A549 (cell line): Measurements from ENCODE around the gene CFB. TPM values are rescaled to one million over a fixed set of nuclear protein-coding genes. Genes with fewer than 3 reads are reported as not detected.

Source experiments
- ATAC-seq, 2 experiments: fragments of 200-7000 bp in 1 of 2; fragments of >200 bp in 1 of 2; cut with Nextera tagmentation in 1 of 2; cut with Tn5 transposase in 1 of 2; 3 replicates each; pipeline versions ENCODE4 v1.8.0 to v1.9.1; 2018 to 2020; ENCODE audit warnings: mild to moderate bottlenecking in 1 of 2, moderate library complexity in 1 of 2
- CTCF ChIA-PET: fragments of 300-600 bp; sonication (Branson Sonifier 250); formaldehyde crosslinking; extraction: SDS; loops from one replicate; lab custom pipeline; 2021; ENCODE audit warnings: antibody characterized with exemption, inconsistent platforms; lab: Yijun Ruan, JAX
- POLR2A ChIA-PET: fragments of 350-600 bp; formaldehyde crosslinking; extraction: SDS; loops from one replicate; lab custom pipeline; 2021; ENCODE audit warnings: antibody characterized with exemption, inconsistent platforms; lab: Yijun Ruan, JAX
- DNase-seq, 2 experiments: peaks; one replicate each; pipeline versions ENCODE4 v3.0.0 to v3.0.0-alpha.2; 2011 to 2016; ENCODE audit warnings: low read depth in 1 of 2, low spot score in 1 of 2
- FAIRE-seq: peaks from 2 replicates; lab custom pipeline; 2011; peaks lifted over from hg19 to GRCh38; lab: Jason Lieb, UNC
- H3K27ac ChIP-seq, 2 experiments: fragments of >200 bp; sonication (Bioruptor Twin); formaldehyde crosslinking; 3 replicates each; pipeline ENCODE4 v1.5.1; 2016 to 2017
- H3K4me1 ChIP-seq: fragments of >200 bp; sonication (Bioruptor Twin); formaldehyde crosslinking; 3 replicates; pipeline ENCODE4 v1.6.1; 2016
- H3K4me2 ChIP-seq: fragments of >200 bp; sonication (Bioruptor Twin); formaldehyde crosslinking; 3 replicates; pipeline ENCODE4 v1.6.1; 2016
- H3K4me3 ChIP-seq: fragments of >200 bp; sonication (Bioruptor Twin); formaldehyde crosslinking; 3 replicates; pipeline ENCODE4 v1.5.1; 2016
- H3K9me3 ChIP-seq: fragments of >200 bp; sonication (Bioruptor Twin); formaldehyde crosslinking; 3 replicates; pipeline ENCODE4 v1.6.1; 2016
- CBX8 ChIP-seq: fragments of 200-600 bp; sonication (generic); IDR thresholded peaks from 2 replicates; pipeline ENCODE4 v1.6.1; 2016
- EP300 ChIP-seq, 2 experiments: fragments of >200 bp; sonication (Bioruptor Twin); formaldehyde crosslinking; IDR thresholded peaks; 2 replicates in 1 of 2; 3 replicates in 1 of 2; pipeline ENCODE4 v1.6.1; 2016 to 2017
- FOXS1 ChIP-seq: fragments of 250-450 bp; sonication (Bioruptor Pico); IDR thresholded peaks from 2 replicates; pipeline ENCODE4 v1.5.0; 2020; ENCODE audit warnings: mild to moderate bottlenecking, moderate library complexity
- KDM5A ChIP-seq: fragments of 200-600 bp; sonication (generic); IDR thresholded peaks from 2 replicates; pipeline ENCODE4 v1.6.1; 2016; ENCODE audit warnings: antibody characterized with exemption, mild to moderate bottlenecking
- MAFK ChIP-seq: fragments of 450-650 bp; IDR thresholded peaks from 2 replicates; pipeline ENCODE4 v1.6.1; 2014; ENCODE audit not compliant: partially characterized antibody
- NFE2L2 ChIP-seq: fragments of 150-350 bp; conservative IDR thresholded peaks from 2 replicates; pipeline ENCODE4 v1.6.1; 2014; ENCODE audit warnings: low read length
- NPAS2 ChIP-seq: fragments of 250-450 bp; sonication (Bioruptor Pico); IDR thresholded peaks from 2 replicates; pipeline ENCODE4 v1.8.0; 2022; ENCODE audit warnings: mild to moderate bottlenecking, moderate library complexity, borderline replicate concordance
- PHF8 ChIP-seq: fragments of 200-600 bp; sonication (generic); IDR thresholded peaks from 2 replicates; pipeline ENCODE4 v1.6.1; 2016; ENCODE audit warnings: low read depth, mild to moderate bottlenecking, antibody characterized with exemption, moderate library complexity, borderline replicate concordance
- WGBS: methylation state at CpG from one replicate; pipeline ENCODE4 v1.1.6; 2017; ENCODE audit errors: missing lambda C conversion rate; 5-methylcytosine and 5-hydroxymethylcytosine counted together
- polyA minus RNA-seq: library from RNA; depleted of rRNA, polyadenylated mRNA; stranded (reverse); fragments of >200 nt; gene quantifications from 2 replicates; pipeline ENCODE4 v1.2.3, GENCODE V29; 2011; rRNA and poly(A)+ RNA removed
- polyA plus RNA-seq, 4 experiments: library from polyadenylated mRNA; depleted of rRNA in 3 of 4; stranded (reverse); fragments of >200 nt; fragmentation: RNase III in 1 of 4; extraction: RNeasy Plus Mini Kit Qiagen cat#74134 plus additional on column Dnase treatment in 1 of 4; gene quantifications; 2 replicates in 3 of 4; 3 replicates in 1 of 4; pipeline ENCODE4 v1.2.3, GENCODE V29; 2011 to 2017
- TF ChIP-seq, protein P1 (sequence below): IDR thresholded peaks from 2 replicates; pipeline ENCODE4 v1.6.1; 2012
- TF ChIP-seq, protein P2 (sequence below): fragments of >200 bp; sonication (Bioruptor Twin); formaldehyde crosslinking; IDR thresholded peaks from 3 replicates; pipeline ENCODE4 v1.6.1; 2016

CFB gene
- polyA plus RNA-seq (2011; rRNA removed) (5.6 and 8.6 TPM in 2 replicates), polyA plus RNA-seq (2017; fragmentation: RNase III; extraction: RNeasy Plus Mini Kit Qiagen cat#74134 plus additional on column Dnase treatment) (2.7 to 4.9 TPM (median 4.4 TPM) in 3 replicates), polyA minus RNA-seq (8.3 and 8.6 TPM in 2 replicates)
- 0.33 and 0.54 TPM in 2 replicates for polyA plus RNA-seq (2012; cell fraction: cytosol; rRNA removed)
- 2.3 and 3.0 TPM in 2 replicates for polyA plus RNA-seq (2012; cell fraction: nucleus; rRNA removed)

DNA sequence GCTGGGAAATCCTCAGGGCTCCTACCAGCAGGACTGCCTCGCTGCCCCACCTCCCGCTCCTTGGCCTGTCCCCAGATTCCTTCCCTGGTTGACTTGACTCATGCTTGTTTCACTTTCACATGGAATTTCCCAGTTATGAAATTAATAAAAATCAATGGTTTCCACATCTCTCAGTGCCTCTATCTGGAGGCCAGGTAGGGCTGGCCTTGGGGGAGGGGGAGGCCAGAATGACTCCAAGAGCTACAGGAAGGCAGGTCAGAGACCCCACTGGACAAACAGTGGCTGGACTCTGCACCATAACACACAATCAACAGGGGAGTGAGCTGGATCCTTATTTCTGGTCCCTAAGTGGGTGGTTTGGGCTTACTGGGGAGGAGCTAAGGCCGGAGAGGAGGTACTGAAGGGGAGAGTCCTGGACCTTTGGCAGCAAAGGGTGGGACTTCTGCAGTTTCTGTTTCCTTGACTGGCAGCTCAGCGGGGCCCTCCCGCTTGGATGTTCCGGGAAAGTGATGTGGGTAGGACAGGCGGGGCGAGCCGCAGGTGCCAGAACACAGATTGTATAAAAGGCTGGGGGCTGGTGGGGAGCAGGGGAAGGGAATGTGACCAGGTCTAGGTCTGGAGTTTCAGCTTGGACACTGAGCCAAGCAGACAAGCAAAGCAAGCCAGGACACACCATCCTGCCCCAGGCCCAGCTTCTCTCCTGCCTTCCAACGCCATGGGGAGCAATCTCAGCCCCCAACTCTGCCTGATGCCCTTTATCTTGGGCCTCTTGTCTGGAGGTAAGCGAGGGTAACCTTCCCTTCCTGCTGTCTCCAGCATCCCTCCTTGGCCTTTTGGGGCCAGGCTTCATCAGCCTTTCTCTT lies at the start of gene CFB:
Gene CFB (plus strand): TSS at position 589 of the 863 bp plus-strand sequence. CDS start 127 bp downstream, at position 716.
- H3K4me3 ChIP-seq = no peak within 1 kb of the TSS
- WGBS = 35% methylated on average over 10 of the region's 11 CpGs
- no peaks in the 10 kb centered on the region for H3K9me3 ChIP-seq
- FAIRE-seq (no peak), DNase-seq (peak; percentile 41 to 57), ATAC-seq (peak; percentile 64 to 81)
- TF ChIP-seq NPAS2 (CRISPR knock-in tag) (no peak), MAFK (no peak), EP300 (IDR thresholded peaks at IDR 0.05) (no peak)
- TF ChIP-seq, protein P1, sequence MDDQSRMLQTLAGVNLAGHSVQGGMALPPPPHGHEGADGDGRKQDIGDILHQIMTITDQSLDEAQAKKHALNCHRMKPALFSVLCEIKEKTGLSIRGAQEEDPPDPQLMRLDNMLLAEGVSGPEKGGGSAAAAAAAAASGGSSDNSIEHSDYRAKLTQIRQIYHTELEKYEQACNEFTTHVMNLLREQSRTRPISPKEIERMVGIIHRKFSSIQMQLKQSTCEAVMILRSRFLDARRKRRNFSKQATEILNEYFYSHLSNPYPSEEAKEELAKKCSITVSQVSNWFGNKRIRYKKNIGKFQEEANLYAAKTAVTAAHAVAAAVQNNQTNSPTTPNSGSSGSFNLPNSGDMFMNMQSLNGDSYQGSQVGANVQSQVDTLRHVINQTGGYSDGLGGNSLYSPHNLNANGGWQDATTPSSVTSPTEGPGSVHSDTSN = no peak
- H3K4me1 ChIP-seq = peaks cover 25% of the 10 kb centered on the region
- CTCF ChIA-PET = interaction anchor here (0.6 kb wide), 1 partner anchor 51 kb away, joined by 3 read pairs; no protein-coding TSS in a partner anchor
- H3K4me2 ChIP-seq = peak within 1 kb of the TSS; percentile 70
- POLR2A ChIA-PET = interaction anchor here (1.0 to 1.6 kb wide), 2 partner anchors 43 to 48 kb away, joined by 5 to 14 read pairs; partner anchors contain the start of gene EHMT2
- H3K27ac ChIP-seq = peak within 1 kb of the TSS; percentile 61 to 83; a peak in 5 of 6 replicates

DNA sequence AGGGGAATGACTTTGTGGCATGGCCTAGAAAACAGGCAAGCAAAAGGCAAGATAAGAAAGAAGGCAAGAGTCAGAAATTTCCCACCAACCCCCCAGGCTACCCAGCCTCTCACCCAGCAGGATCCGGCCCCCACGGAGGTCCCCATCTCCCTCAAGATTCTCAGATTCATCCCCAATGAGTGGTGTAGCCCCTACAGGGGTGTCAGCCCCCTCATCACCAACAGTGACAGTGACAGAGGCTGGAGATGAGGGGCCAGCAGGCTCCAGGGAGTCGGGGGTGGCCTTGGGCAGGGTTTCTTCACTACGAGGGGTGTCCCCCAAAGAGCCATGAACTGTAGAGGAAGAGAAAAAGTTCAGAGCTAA lies 49.4 kb upstream of the CFB start:
- Histone ChIP-seq H3K4me2 (peak overlapping the region; percentile 91), H3K4me1 (peaks cover 19% of the 10 kb centered on the region), H3K27ac (peak overlapping the region; percentile 89 to 96), H3K4me3 (peak overlapping the region; percentile 97), H3K9me3 (no peaks in the 10 kb centered on the region)
- 57% methylated on average over 4 of the region's 4 CpGs for WGBS
- ATAC-seq (no peak), FAIRE-seq (no peak), DNase-seq (no peak)
- CTCF ChIA-PET = no interaction called here
- POLR2A ChIA-PET = interaction anchor here (0.6 kb wide), 1 partner anchor 13 kb away, joined by 3 read pairs; no protein-coding TSS in a partner anchor
- no peak for TF ChIP-seq NFE2L2
- TF ChIP-seq, protein P1 = no peak

DNA sequence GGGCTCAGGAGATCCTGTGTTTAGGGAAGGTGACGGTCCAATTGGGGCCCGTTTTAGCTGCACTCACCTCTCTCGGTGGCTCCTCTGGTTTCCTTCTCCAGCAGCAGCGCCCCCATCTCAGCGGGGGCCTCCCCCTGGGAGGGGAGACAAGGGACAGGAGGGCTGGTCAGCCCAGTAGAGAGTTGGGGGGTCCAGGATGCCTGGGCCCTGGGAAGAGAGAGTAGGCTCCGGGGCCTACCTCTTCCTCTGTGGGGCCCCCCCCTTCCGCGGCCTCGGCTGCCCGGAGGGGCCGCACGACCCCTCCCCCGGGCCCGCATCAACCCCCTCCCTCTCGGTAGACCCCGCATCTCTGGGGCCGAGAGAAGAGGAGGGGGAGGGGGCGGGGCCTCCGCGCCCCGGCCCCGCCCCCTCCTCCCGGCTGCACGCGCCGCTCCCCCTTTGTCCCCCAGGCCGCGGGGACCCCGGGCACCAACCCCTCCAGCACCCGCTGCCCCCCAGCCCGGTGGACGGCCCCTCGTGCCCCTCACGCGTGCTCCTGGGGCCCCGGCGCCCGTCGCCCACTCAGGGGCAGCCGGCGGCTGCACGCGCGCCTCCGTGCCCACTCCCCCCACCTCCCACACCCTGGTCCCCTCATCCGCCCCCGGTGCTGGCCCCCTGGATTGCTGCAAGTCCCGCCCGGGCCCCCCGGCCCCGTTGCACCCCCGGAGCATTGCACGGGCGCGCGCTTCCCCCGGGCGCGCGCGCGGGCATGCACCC lies 48.9 kb upstream of the CFB start:
- ChIA-PET CTCF (interaction anchor here (0.6 to 1.9 kb wide), 3 partner anchors 13 to 93 kb away, joined by 3 to 14 read pairs (median 6); no protein-coding TSS in a partner anchor), POLR2A (interaction anchor here (0.6 to 2.1 kb wide), 3 partner anchors 13 to 245 kb away, joined by 3 to 14 read pairs (median 5); partner anchors contain the start of gene CFB)
- FAIRE-seq (no peak), ATAC-seq (0 out of 6 replicates have a peak, but pooled peaks of 1 of the 2 experiments have one; percentile 1), DNase-seq (no peak)
- no peak for TF ChIP-seq FOXS1 (CRISPR knock-in tag)
- TF ChIP-seq PHF8 = peak; percentile 31; the same call in 1 of the 2 replicates
- no peak for TF ChIP-seq CBX8
- no peak for TF ChIP-seq KDM5A
- TF ChIP-seq, protein P2, sequence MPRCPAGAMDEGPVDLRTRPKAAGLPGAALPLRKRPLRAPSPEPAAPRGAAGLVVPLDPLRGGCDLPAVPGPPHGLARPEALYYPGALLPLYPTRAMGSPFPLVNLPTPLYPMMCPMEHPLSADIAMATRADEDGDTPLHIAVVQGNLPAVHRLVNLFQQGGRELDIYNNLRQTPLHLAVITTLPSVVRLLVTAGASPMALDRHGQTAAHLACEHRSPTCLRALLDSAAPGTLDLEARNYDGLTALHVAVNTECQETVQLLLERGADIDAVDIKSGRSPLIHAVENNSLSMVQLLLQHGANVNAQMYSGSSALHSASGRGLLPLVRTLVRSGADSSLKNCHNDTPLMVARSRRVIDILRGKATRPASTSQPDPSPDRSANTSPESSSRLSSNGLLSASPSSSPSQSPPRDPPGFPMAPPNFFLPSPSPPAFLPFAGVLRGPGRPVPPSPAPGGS = 0 out of 3 replicates have a peak, but pooled peaks have one; percentile 28
- H3K4me1 ChIP-seq = peaks cover 19% of the 10 kb centered on the region
- H3K27ac ChIP-seq = peak overlapping the region; percentile 89 to 96
- no peaks in the 10 kb centered on the region for H3K9me3 ChIP-seq
- WGBS = 64% methylated on average over 2 of the region's 62 CpGs
- H3K4me3 ChIP-seq = peak overlapping the region; percentile 97
- H3K4me2 ChIP-seq = peak overlapping the region; percentile 91
